ENCODE results near the gene MRM1. TPM values are rescaled to one million over a fixed set of nuclear protein-coding genes. Genes with fewer than 3 reads are reported as not detected.
A peak's percentile ranks its signal among the peaks of the same experiment; 100 is the strongest.

Gene MRM1
- total RNA-seq, 1 donor, result 2.3 TPM

- TF ChIP-seq, protein P1, sequence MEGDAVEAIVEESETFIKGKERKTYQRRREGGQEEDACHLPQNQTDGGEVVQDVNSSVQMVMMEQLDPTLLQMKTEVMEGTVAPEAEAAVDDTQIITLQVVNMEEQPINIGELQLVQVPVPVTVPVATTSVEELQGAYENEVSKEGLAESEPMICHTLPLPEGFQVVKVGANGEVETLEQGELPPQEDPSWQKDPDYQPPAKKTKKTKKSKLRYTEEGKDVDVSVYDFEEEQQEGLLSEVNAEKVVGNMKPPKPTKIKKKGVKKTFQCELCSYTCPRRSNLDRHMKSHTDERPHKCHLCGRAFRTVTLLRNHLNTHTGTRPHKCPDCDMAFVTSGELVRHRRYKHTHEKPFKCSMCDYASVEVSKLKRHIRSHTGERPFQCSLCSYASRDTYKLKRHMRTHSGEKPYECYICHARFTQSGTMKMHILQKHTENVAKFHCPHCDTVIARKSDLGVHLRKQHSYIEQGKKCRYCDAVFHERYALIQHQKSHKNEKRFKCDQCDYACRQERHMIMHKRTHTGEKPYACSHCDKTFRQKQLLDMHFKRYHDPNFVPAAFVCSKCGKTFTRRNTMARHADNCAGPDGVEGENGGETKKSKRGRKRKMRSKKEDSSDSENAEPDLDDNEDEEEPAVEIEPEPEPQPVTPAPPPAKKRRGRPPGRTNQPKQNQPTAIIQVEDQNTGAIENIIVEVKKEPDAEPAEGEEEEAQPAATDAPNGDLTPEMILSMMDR (IDR thresholded peaks at IDR 0.05; ENCODE audit: insufficient read depth, low read length), result no peak
- no peak for DNase-seq (ENCODE audit: low read depth)
- no peak overlapping the region for H3K4me3 ChIP-seq (ENCODE audit: low read depth, low read length)
Measured at GRCh38 chr17:36586138-36586537, 15.2 kb upstream of the MRM1 start.

DNA sequence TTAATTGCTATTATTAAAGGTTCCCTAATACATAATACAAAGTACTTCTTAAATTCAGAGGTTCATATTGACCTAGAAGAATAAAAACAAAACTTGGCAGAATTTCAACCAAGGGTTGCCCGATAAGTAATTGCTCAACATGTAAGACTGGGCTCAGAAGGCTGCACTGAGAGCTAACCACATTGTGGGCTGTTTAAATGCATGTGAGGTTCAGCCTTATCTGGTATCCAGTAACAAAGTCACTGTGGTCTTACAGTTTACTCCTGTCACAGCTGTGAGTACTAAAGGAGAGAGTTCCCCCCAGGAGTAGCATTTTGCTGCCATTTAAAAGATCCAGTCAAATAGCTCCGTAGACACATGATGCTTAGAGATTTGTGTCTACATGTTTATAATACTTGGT lies 11.3 kb upstream of the MRM1 start:
- TF ChIP-seq, protein P1 (IDR thresholded peaks at IDR 0.05; ENCODE audit: insufficient read depth, low read length), result no peak
- peak; percentile 24 for DNase-seq (ENCODE audit: low read depth)
- H3K4me3 ChIP-seq (ENCODE audit: low read depth, low read length), result no peak overlapping the region

- TF ChIP-seq, protein P1 (IDR thresholded peaks at IDR 0.05; ENCODE audit: insufficient read depth, low read length), result no peak
- peak within 1 kb of the TSS; percentile 74 for H3K4me3 ChIP-seq (ENCODE audit: low read depth, low read length)
- DNase-seq (ENCODE audit: low read depth), result peak; percentile 48
Measured at GRCh38 chr17:36591434-36592315, 9.7 kb upstream of the MRM1 start, which contains the start of gene DHRS11. Gene DHRS11 (plus strand): TSS chr17:36591879. CDS start chr17:36592010, 131 bp downstream.

GRCh38 chr17:36592316-36592715 lies 9.1 kb upstream of the MRM1 start:
- TF ChIP-seq, protein P1 (IDR thresholded peaks at IDR 0.05; ENCODE audit: insufficient read depth, low read length), result no peak
- no peak for DNase-seq (ENCODE audit: low read depth)

DNA sequence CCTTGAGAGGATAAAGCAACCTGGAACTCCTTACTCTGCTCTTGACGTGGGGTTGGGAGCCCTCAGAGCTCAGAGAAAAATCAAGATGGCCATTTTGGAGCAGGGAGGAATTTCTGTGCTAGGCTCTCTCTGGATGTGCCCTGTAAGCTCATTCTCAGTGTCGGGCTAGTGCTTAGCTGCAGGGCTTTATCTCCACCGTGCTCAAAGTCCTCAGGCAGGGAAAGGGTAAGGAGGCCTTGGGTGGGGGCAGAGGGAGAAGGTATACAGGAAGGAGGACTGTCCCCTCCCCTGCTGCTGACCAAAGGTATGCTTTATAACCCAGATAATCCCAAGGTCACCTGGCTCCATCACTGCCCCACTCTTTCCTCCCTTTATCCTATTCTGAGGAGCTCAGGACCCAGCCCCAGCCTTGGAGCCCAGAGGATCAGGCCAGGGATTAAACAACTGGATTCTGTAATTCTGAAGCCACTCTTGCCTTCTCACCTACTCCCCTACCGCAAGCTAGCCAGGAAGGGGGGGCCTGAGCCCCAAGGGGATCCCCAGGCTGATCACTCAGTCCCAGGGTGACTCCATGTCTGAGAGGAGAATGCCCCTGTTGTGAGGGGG lies 8.6 kb upstream of the MRM1 start:
- TF ChIP-seq, protein P1 (IDR thresholded peaks at IDR 0.05; ENCODE audit: insufficient read depth, low read length), result no peak
- peak overlapping the region; percentile 74 for H3K4me3 ChIP-seq (ENCODE audit: low read depth, low read length)
- DNase-seq (ENCODE audit: low read depth), result no peak

More at GRCh38 chr17:36592316-36592715, 9.1 kb upstream of the MRM1 start:
- H3K4me3 ChIP-seq (ENCODE audit: low read depth, low read length), result peak overlapping the region; percentile 74

- TF ChIP-seq, protein P1 (IDR thresholded peaks at IDR 0.05; ENCODE audit: insufficient read depth, low read length), result no peak
- no peak overlapping the region for H3K4me3 ChIP-seq (ENCODE audit: low read depth, low read length)
- DNase-seq (ENCODE audit: low read depth), result no peak
Measured at GRCh38 chr17:36593656-36594316, 7.6 kb upstream of the MRM1 start.
